Stimulated activated CD8-positive, alpha-beta memory T cell treated with anti-CD3 and anti-CD28 coated beads, Interleukin-2, amount 100 ng/mL, for 1 hour (primary cell): ENCODE measurements around the gene SIDT1.
"Not testable (repeated sequence)": the region's sequence is repeated elsewhere in the genome, so short reads cannot be mapped to it uniquely, and the experiment has no call there.

Experiments used
- DNase-seq, 2 donors: peaks; one replicate each; pipeline ENCODE4 v3.0.0-alpha.2; 2020; ENCODE audit warnings: low read depth in 2 of 2

Gene SIDT1

DNA sequence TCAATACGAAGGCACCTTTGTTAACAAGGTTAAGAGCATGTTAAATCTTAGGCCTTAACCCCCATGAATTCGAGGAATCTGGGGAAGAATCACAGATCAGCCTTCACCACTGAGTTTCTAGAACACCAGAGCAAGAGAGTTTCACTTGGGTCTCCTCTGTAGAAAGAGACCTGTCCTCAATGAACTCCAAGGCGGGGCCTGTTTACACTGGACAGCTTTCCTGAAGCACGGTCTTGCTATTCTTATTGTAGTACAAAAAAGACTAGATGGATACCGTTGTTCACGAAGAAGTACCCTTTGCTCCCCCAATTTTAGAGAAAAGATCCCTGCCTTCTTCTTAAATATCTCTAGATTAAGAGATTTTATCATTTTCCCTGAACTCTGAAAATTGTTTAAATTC is 99.2 kb downstream of the SIDT1 start:
- DNase-seq, result no peak

DNA sequence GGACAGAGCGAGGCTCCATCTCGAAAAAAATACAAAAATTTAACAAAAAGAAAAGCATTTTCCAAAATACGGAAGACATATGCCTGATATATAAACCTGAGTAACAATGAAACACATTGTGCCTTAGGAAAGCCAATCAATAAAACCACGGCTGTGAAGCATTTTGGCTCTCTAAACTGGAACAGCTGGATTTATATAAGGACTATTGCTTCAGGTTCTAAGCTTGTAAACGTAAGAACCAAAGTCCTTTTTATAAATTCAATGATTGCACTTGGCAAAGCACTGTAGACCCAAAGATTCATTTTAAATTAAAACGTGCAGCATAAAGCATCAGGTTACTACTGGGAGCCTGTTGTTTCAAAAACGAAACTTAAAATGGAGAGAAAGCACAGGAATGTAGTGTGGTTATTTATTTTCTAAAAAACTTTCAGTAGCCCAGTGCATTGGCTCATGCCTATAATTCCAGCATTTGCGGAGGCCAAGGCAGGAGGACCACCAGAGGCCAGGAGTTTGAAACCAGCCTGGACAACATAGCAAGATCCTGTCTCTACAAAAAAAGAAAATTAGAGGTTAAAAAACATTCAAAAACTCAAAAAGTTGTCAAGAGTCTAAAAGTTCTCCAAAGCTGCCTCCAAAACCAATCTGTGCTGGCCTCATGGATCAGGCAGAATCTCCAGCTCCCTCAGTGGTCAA is 102.6 kb downstream of the SIDT1 start:
- no peak for DNase-seq

DNA sequence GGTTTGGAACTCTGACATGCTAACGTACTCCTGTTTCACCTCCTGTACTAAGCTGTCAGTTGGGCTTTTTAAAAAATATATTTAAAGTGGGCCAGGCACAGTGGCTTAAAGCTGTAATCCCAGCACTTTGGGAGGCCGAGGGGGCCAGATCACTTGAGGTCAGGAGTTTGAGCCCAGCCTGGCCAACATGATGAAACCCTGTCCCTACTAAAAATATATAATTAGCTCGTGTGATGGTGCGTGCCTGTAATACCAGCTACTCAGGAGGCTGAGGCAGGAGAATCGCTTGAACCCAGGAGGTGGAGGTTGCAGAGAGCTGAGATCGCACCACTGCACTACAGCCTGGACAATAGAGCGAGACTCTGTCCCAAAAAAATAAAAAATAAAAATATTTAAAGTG is 103.7 kb downstream of the SIDT1 start:
- DNase-seq, result not testable (repeated sequence)

DNA sequence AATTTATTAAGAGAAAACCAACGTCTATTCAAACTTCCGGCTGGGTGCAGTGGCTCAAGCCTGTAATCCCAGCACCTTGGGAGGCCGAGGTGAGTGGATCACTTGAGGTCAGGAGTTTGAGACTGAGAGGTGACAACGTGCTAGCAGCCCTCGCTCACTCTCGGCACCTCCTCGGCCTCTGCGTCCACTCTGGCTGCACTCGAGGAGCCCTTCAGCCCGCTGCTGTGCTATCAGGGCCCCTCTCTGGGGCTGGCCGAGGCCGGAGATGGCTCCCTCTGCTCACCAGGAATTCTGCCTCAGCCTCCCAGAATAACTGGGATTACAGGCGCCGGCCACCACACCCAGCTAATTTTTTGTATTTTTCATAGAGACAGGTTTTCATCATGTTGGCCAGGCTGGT is 105.4 kb downstream of the SIDT1 start:
- no peak for DNase-seq

DNA sequence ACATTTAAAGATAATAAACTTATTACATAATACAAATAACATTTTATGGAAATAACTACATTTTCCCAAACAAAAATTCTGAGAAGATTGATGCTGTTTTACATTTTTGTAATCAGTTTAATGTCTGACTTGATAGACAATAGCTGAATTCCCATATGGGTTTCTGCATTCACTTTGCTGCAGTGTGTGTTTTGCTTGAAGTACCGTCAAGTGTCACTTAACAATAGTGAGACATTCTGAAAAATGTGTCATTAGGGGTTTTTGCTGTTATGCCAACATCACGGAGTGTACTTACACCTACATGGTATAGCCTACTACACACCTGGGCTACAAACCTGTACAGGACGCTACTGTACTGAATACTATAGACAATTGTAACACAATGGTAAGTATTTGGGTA is 106.6 kb downstream of the SIDT1 start:
- DNase-seq, result no peak

DNA sequence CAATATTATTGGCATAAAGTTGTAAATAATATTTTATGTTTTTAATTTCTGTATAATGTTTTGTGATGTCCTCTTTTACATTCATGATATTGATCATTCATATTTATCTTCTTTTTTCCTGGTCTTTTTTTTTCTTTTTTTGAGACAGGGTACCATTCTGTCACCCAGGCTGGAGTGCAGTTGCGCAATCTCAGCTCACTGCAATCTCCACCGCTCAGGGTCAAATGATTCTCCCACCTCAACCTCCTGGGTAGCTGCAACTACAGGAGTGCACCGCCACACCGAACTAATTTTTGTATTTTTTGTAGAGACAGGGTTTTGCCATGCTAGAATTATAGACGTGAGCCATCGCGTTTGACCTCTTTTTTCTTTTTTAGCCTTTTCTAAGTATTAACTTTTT is 111.2 kb downstream of the SIDT1 start:
- no peak for DNase-seq

DNA sequence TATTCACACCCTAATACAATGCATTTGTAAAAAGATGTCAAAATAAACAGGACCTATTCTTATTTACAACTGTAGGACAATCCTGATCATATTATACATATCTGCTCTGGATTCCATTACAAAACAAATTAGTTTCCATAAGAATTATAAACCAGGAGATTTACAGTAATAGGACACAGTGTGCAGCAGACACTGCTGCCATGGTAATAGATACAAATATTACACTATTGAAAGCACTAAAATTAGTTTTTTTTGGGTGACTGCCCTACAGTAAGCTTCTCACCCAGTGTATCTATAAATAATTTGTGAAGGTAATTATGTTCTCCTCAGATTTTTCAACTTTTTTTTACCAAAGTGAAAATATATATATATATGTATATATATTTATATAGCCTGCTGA is 116.2 kb downstream of the SIDT1 start:
- DNase-seq, result no peak

DNA sequence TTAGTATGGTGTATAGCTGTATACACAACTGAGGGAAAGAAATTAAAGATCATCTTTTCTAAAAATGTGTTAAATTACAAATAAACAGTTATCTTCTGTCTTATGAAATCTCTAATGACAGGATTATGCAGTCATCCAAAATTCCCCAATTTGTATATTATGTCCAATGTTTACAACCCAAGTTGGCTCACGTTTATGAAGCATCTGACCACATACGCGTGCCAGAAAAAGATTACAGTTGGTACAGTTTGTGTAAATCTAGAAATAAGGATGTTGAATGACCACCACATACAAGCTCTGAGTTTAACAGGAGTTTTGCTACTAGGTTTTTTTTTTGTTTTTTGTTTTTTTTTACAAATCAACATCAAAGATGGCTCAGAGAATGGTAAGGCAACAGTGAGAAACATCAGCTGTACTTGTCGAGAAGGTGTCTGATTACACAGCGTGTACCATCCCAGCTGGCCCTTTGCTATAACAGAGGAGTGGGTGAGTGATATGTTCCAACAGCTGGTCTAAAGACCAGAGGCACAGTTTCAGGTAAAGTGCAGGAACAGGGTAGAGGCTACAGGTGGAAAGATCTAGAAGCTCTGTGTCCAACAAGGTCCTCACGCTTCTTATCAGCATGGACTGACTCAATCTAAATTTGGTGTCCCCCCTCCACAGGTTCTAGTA is 117.0 kb downstream of the SIDT1 start:
- no peak for DNase-seq

DNA sequence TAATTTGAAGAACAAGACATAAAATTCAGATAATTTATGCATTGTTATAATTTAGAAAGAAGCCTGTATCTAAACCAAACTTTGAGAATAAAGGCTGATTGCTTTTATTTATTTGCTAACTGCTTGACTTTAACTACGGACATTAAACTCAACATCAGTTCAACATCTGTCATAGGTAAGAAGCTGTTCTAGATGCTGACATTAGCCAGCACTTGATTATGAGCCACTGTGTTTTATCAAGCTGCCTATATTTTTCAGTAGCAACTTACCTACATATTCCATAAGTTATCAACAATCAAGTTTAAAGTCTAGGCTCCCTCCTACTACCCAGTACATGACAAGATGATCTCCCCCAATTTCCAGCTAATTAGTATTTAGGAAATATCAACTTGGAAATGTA is 122.0 kb downstream of the SIDT1 start:
- no peak for DNase-seq

DNA sequence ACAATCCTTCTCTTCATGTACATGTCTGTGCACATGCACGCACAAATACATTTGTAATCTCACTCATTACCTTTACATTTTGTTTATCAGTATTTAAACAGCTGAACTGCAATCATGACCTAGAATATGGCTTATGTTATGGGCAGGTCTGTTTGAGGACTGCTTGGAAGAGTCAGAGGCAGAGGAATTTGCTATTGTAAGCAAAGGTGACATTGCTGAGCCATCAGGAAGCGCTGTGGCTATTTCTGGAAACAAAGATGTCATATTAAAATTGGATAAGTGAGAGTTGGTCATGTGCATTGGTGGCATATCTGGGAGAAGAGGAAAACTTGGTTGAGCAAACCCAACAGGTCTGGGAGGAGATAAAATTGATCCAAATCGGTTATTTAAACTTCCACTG is 122.5 kb downstream of the SIDT1 start:
- DNase-seq, result no peak

DNA sequence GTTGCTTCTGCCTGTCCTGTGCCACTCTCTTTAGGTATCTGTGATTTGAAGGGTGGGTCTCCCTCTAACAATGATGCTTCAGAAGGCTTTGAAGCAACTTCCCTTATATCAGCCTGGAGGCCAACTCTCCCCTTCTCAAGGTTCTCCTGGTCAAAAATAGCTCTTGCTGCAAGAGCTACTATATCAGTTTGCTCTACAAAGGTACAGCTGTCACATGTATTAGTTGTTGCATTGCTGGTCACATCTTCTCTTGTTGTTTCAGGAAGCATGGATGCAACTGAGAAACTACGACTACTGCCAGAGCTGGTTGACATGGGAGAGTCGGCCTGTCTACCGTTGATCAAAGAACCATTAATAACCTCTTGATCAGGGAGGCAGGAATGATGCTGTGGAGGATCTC is 125.8 kb downstream of the SIDT1 start:
- no peak for DNase-seq

DNA sequence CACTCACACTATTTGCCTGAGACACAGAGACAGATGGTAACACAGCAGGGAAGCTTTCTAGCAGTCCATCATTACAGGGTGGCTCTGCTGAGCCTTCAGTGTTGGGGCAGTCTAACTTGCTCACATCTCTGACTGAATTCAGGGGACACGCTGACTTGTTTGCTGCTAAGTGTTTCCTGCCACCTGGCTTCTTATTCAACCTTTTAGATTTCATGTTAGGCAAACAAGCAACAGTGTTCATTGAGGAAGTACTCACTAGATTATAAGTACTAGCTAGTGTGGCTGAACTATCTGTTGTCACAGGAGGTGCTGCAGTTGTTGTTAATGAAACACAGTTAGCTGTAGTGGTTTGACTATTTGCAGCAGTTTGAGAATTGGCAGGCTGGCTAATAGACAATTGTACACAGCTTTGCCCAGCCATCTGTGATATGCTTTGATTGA is 126.8 kb downstream of the SIDT1 start:
- no peak for DNase-seq

DNA sequence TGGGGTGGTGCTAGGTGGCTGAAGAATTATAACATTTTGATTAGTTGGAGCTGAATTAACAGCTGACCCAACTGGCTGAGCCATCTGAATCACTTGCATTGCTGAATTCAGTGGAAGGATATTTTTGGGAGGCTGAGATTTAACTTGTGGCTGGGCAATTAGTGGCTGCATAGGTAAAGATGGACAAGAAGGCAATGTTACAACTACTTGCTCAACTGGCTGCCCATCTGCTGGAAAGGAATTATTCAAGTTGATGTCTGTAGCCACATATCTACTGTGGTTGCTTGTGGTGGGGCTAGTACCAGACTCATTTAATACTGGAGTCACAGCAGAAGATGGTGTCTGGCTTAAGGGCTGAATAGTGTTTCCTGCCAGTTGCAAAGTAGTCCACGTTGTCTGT is 127.6 kb downstream of the SIDT1 start:
- DNase-seq, result no peak

DNA sequence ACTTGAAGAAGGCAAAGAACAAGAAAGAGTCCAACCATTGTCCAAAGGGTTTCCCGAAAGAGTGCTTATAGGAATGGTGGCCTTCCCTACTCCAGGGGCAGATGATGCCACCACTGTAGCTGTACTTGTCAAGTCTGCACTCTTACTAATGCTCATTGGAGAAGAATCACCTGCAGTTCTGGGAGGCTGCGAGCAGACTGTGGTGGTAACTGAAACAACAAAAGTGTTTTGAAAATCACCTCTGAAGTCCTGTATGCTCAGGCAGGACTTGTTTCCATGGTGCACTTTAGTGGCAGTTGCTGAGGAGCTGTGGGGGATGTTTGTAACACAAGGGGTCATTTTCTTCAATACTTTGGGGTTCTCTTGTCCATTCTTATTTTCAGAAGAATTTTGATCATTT is 128.1 kb downstream of the SIDT1 start:
- DNase-seq, result no peak

DNA sequence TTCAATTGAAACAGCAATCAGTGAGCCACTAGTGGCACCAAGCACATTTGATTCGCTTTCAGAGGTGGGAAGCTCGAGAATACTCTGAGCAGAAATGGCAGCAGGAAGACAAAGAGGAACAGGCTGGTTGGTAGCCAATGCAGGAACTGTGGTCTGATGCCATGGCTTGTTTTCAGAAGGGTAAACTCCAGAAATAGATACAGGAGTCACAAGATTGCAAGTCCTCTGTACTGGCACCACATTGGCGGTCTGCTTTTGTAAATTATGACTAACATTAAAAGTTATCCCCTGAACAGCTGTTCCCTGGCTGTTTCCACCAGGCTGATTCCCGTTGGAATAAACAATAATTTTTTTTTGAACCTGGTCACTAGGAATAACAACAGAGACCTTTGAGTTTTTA is 128.5 kb downstream of the SIDT1 start:
- no peak for DNase-seq

DNA sequence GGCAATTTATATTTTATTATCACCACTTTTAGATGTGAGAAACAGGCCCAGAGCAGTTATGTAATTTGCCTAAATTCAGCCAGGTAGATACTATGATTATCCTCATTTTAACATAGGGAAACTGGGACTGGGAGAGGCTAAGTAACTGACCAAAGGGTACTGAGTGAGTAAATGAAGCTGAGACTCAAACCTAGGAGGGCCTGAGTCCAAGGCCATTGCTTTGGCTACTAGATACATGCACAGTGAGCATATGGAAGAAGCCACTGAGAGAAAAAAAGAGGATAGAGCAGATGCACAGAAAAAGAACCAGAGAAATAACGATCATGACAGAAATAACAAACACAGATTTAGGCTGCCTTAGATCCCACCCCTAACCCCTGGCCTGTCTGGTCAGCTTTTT is 130.5 kb downstream of the SIDT1 start:
- no peak for DNase-seq

DNA sequence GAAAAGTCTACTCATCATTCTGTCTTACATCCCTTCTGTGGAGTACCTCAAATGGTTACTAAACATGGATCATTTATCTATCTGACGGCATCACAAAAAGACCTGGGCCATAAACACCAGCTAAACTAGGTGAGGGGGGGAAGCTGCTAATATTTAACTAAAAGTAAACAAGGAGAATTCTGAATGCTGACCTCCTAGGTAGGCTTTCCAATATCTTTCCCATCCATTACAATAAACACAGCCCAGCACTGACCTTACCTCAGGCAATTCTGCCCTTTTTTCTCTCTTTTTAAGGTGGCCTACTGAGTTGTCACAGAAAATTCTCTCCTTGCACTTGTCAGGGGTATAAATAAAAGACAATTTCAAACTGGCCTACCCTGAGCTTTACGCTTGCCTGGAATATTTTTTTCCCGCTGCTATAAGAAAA is 131.0 kb downstream of the SIDT1 start:
- DNase-seq, result no peak

DNA sequence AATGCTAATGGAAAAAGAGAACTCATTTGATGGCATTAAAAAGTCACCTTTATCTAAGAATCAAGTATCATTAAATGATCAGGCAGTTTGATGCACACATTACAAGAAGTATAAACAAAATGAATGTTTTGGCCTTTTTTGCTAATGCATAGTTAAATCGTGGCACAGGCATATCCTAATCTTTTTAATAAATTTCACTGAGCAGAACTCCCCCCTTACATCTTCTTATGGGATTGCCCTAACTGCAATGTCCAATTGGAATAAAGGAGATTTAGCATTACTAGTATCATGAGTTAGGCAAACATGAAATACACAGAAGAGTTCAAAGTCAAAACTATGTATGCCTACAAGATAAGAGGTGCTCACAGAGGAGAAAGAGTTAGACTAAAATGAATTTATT is 131.4 kb downstream of the SIDT1 start:
- DNase-seq, result no peak

DNA sequence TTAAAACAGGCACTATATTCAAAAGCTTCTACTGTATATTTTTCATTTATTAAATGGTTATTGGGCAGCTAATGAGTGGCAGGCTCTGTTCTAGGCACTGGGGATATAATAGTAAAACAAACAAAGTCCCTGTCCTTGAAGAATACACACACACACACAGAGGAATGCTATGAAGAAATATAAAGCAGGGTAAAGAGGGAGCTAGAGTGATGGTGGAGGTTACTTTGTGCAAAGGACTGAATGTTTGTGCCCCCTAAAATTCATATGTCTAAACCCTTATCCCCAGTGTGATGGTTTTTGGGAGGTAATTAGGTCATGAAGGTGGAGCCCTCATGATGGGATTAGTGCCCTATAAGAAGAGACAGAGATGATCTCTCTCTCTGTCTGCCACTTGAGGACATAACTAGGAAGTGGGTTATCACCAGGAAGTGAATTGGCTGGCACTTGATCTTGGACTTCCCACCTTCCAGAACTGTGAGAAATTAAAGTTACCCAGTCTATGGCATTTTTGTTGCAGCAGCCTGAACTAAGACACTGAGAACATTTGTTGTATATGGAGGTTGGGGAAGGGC is 132.3 kb downstream of the SIDT1 start:
- DNase-seq, result no peak

DNA sequence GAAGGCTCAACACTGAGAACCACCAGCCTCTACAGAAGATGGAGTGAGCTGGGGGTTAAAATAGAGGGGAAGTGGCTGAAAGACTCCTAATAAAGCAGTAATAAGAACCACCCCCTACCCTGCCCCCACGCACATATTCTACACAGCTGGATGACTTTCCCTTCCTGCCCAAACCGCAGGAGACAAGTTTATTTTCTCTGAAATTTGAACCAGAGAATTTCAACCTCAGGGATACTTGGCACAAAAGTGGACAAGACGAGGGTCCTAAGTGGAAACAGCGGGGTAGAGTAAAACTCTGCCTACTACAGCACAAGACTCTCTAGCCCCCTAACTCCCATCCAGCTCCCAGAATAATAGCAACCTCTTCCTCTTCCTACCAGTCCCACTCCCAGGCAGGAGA is 135.7 kb downstream of the SIDT1 start:
- DNase-seq, result no peak

DNA sequence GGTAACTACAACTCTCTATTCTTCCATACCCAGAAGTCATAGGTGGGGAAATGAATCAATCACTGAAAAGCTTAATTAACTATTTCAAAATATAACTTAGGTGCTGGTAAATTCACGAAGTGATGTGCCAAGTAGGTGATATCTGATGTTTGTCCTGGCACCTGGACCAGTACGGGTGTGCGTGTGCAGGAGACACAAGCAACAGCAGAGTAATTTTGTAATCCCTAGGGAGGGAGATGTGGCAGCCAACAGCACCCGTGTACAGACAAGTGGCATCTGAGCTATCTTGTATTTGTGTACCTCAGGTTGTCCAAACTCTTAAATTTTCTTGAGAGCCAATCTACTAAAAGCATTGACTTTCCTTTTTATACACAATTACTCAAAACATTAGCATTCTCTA is 141.2 kb downstream of the SIDT1 start:
- DNase-seq, result no peak

DNA sequence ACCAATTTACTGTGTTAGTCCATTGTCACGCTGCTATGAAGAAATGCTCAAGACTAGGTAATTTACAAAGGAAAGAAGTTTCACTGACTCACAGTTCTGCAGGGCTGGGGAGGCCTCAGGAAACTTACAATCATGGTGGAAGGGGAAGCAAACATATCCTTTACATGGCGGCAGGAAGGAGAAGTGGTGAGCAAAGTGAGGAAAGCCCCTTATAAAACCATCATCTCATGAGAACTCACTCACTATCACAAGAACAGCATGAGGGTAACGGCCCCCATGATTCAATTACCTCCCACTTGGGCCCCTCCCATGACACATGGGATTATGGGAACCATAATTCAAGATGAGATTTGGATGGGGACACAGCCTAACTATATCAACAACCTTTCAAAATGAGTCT is 143.9 kb downstream of the SIDT1 start:
- DNase-seq, result no peak

DNA sequence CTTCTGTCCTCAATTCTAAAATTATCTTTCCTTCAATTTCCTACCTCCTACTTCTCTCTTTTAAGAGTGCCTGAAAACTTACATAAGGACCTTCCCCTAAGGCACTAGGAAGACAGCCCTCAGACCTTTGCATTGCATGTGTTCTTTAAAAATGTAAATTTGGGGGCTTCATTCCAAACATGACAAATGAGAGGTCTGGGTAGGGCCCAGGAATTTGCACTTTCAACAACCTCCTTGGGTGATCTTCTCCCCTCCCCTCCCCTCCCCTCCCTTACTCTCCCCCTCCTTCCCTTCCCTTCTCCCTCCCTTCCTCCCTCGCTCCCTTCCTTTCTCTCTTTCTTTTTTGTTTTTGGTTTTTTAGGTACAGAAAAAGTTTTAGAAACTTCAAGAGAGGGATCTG is 145.4 kb downstream of the SIDT1 start:
- no peak for DNase-seq
